Neural progenitor cell (in vitro differentiated cells): ENCODE data around the gene PPP2CA.

Experiments used
- CTCF ChIP-seq: fragments of 200-600 bp; sonication (generic); IDR thresholded peaks from 2 replicates; pipeline ENCODE4 v1.5.1; 2017; ENCODE audit warnings: antibody characterized with exemption, mild to moderate bottlenecking
- EZH2 ChIP-seq: fragments of 200-600 bp; sonication (generic); IDR thresholded peaks from 2 replicates; pipeline ENCODE4 v1.6.1; 2017; ENCODE audit warnings: antibody characterized with exemption, mild to moderate bottlenecking, moderate library complexity
- EZH2phosphoT487 ChIP-seq: fragments of 200-600 bp; sonication (generic); IDR thresholded peaks from 2 replicates; pipeline ENCODE4 v1.6.1; 2017; ENCODE audit warnings: antibody characterized with exemption

GRCh38 chr5:134215757-134216156, 10.1 kb downstream of the PPP2CA start:
- TF ChIP-seq CTCF (no peak), EZH2phosphoT487 (no peak), EZH2 (no peak)
